Spleen (tissue), 11 donors: ENCODE measurements around the gene RAB3IL1. TPM values are rescaled to one million over a fixed set of nuclear protein-coding genes. Genes with fewer than 3 reads are reported as not detected.

ENCODE experiments used
- DNase-seq: peaks from one replicate; pipeline ENCODE4 v3.0.0-alpha.2; 2020
- H3K27ac ChIP-seq, 8 donors: fragments of 200-600 bp; sonication (generic) in 7 of 8; 1 replicate in 4 of 8; 2 replicates in 4 of 8; pipeline versions ENCODE4 v1.5.0 to v1.8.0; 2016 to 2021; ENCODE audit warnings: inconsistent platforms in 4 of 8, mild to moderate bottlenecking in 4 of 8, moderate library complexity in 1 of 8
- H3K27me3 ChIP-seq, 7 donors: fragments of 200-600 bp; sonication (generic) in 6 of 7; replicated peaks in 1 of 7; 1 replicate in 4 of 7; 2 replicates in 3 of 7; pipeline versions ENCODE4 v1.5.0 to v1.8.0; 2016 to 2021; ENCODE audit warnings: inconsistent platforms in 3 of 7, mild to moderate bottlenecking in 1 of 7
- H3K36me3 ChIP-seq, 6 donors: fragments of 200-600 bp; sonication (generic) in 5 of 6; 1 replicate in 4 of 6; 2 replicates in 2 of 6; pipeline versions ENCODE4 v1.5.0 to v1.8.0; 2016 to 2021; ENCODE audit warnings: inconsistent platforms in 2 of 6
- H3K4me1 ChIP-seq, 6 donors: fragments of 200-600 bp; sonication (generic) in 5 of 6; 1 replicate in 3 of 6; 2 replicates in 3 of 6; pipeline versions ENCODE4 v1.5.0 to v1.8.0; 2016 to 2021; ENCODE audit warnings: inconsistent platforms in 3 of 6
- H3K4me3 ChIP-seq, 8 donors: fragments of 200-600 bp; sonication (generic) in 7 of 8; 1 replicate in 4 of 8; 2 replicates in 4 of 8; pipeline versions ENCODE4 v1.5.0 to v1.8.0; 2016 to 2021; ENCODE audit warnings: inconsistent platforms in 4 of 8, mild to moderate bottlenecking in 4 of 8, moderate library complexity in 2 of 8
- H3K9me3 ChIP-seq, 8 donors: fragments of 200-600 bp; sonication (generic) in 7 of 8; 1 replicate in 4 of 8; 2 replicates in 4 of 8; pipeline versions ENCODE4 v1.5.0 to v1.8.0; 2016 to 2021; ENCODE audit warnings: inconsistent platforms in 4 of 8
- POLR2A ChIP-seq, 3 donors: fragments of 450-650 bp; IDR thresholded peaks; one replicate each; pipeline ENCODE4 v1.5.1; 2017; ENCODE audit warnings: antibody characterized with exemption in 3 of 3, mild to moderate bottlenecking in 1 of 3
- POLR2AphosphoS5 ChIP-seq, 3 donors: sonication (generic); formaldehyde crosslinking; IDR thresholded peaks; one replicate each; pipeline ENCODE4 v1.5.1; 2017; ENCODE audit warnings: antibody characterized with exemption in 3 of 3
- WGBS, 5 donors: extraction: QIAGEN DNeasy Blood & Tissue Kit in 3 of 5; methylation state at CpG; one replicate each; pipeline versions ENCODE4 v1.1.5 to v1.1.7; 2013 to 2018; 5-methylcytosine and 5-hydroxymethylcytosine counted together
- intact Hi-C: fragments of 100-400 bp; cut with DNase I; formaldehyde crosslinking; loops from one replicate; pipeline ENCODE4 v1.15.0; 2023; ENCODE audit warnings: low total_unique reads
- polyA plus RNA-seq, 3 donors: library from polyadenylated mRNA; stranded (reverse); fragments of 200-250 nt; gene quantifications; one replicate each; pipeline ENCODE4 v1.2.1, GENCODE V29; 2013
- total RNA-seq, 7 donors: library from RNA; depleted of rRNA in 3 of 7; stranded (reverse); fragments of >200 nt in 3 of 7; fragmentation: NEBNext Ultra II Directional in 4 of 7; extraction: Animal tissue kit (Norgen Biotek cat#: 25700) in 4 of 7; gene quantifications; one replicate each; pipeline versions ENCODE4 v1.1.0 to v1.2.1, GENCODE V29; 2016 to 2021
- TF ChIP-seq, protein P1 (sequence below), 11 experiments: fragments of 200-600 bp in 7 of 11; fragments of 450-650 bp in 4 of 11; sonication (generic) in 4 of 11; IDR thresholded peaks in 8 of 11; conservative IDR thresholded peaks in 3 of 11; 1 replicate in 7 of 11; 2 replicates in 4 of 11; pipeline versions ENCODE4 v1.4.0 to v1.8.0; 2016 to 2021; ENCODE audit warnings: antibody characterized with exemption in 11 of 11, inconsistent platforms in 4 of 11, mild to moderate bottlenecking in 1 of 11
- donor health status: healthy with polysubstance abuse.
- donor health status: DM: no; HTN: no; CAD: no; lungs with moderate emphysema.
- donor health status: DM: no; HTN: no; CAD: no.
- donor health status: Bipolar disorder and iron deficiency.
- donor health status: healthy.
- donor health status: DM: no; HTN: no; CAD: no.
- donor health status: DM: yes; HTN: yes; CAD: no.

The RAB3IL1 gene
- total and polyA plus RNA-seq, 10 donors = 6.5 to 57.1 (median 34.6) TPM

DNA sequence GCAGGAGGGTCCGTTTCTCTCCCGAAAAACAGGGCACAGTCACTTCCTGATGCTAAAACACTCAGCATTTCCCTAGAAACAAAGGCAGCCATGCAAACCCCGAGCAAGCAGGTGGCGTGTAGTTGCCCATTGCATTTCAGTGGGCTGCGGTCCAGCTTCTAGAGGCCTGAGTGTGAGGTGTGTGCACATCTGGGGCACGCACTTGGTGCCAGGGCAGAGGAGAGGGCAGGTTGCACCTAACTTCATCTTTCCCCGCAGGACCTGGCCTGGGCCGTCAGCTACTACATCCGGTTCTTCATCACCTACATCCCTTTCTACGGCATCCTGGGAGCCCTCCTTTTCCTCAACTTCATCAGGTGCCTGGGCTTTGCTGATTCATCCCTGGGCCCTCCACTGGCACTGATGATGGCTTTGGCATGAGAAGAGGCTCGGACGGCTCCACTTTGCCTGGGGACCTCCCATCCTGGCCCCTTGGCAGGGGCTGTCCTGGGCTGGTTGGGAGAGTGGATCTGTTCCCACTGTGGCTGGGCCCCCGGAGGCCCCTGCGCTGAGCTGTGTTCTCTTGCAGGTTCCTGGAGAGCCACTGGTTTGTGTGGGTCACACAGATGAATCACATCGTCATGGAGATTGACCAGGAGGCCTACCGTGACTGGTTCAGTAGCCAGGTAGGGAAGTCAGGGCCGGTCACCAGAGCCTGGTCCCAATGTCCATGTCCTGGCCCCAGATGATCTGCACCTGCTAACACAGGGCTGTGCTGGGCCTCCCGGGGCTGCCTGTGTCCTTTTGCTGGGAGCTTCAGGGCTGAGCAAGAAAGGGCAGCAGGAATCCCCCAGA is 54.4 kb downstream of the RAB3IL1 start:
- WGBS, 5 donors = 89 to 97% (median 93%) methylated on average over 13 to 18 of the region's 18 CpGs
- Histone ChIP-seq H3K4me1 (peaks cover 0 to 15% (median 0%) of the 10 kb centered on the region in 6 donors), H3K36me3 (peaks cover 0 to 44% (median 0%) of the 10 kb centered on the region in 6 donors), H3K9me3 (no peaks in the 10 kb centered on the region), H3K4me3 (no peak overlapping the region), H3K27me3 (no peaks in the 10 kb centered on the region), H3K27ac (no peak overlapping the region)
- no peak for TF ChIP-seq POLR2AphosphoS5 (IDR thresholded peaks at IDR 0.05)
- TF ChIP-seq, protein P1, sequence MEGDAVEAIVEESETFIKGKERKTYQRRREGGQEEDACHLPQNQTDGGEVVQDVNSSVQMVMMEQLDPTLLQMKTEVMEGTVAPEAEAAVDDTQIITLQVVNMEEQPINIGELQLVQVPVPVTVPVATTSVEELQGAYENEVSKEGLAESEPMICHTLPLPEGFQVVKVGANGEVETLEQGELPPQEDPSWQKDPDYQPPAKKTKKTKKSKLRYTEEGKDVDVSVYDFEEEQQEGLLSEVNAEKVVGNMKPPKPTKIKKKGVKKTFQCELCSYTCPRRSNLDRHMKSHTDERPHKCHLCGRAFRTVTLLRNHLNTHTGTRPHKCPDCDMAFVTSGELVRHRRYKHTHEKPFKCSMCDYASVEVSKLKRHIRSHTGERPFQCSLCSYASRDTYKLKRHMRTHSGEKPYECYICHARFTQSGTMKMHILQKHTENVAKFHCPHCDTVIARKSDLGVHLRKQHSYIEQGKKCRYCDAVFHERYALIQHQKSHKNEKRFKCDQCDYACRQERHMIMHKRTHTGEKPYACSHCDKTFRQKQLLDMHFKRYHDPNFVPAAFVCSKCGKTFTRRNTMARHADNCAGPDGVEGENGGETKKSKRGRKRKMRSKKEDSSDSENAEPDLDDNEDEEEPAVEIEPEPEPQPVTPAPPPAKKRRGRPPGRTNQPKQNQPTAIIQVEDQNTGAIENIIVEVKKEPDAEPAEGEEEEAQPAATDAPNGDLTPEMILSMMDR (IDR thresholded peaks at IDR 0.05 in 8 of 11, conservative IDR thresholded peaks at IDR 0.05 in 3 of 11) = no peak
- TF ChIP-seq POLR2A (IDR thresholded peaks at IDR 0.05) = no peak
- no peak for DNase-seq
- intact Hi-C loops = no loop called here

DNA sequence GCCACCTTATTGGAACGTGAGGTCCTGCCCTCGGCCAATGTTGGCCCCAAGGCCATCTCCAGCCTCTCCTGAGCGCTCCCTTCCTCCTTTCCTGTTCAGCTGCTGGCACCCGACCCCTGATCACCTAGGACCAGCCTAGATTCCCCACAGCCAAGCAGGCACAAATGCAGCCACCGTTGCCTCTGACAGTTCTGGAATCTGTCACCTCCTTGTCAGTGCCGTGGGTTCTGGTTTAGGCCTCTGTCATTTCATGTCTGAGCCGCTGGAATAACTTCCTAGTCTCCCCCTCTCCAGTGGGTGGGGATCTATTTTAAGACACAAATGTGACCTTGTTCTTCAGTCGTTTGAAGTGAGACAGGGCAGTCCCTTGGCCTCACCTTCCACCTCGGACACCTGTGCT is 55.7 kb downstream of the RAB3IL1 start:
- 52 to 73% (median 65%) methylated on average over 9 of the region's 9 CpGs for WGBS, 5 donors
- peaks cover 0 to 15% (median 0%) of the 10 kb centered on the region in 6 donors for H3K4me1 ChIP-seq
- no peak overlapping the region for H3K4me3 ChIP-seq
- peaks cover 0 to 55% (median 0%) of the 10 kb centered on the region in 6 donors for H3K36me3 ChIP-seq
- no peaks in the 10 kb centered on the region for H3K9me3 ChIP-seq
- no peaks in the 10 kb centered on the region for H3K27me3 ChIP-seq
- TF ChIP-seq POLR2AphosphoS5 (IDR thresholded peaks at IDR 0.05) = no peak
- no peak for TF ChIP-seq POLR2A (IDR thresholded peaks at IDR 0.05)
- TF ChIP-seq, protein P1 (IDR thresholded peaks at IDR 0.05 in 8 of 11, conservative IDR thresholded peaks at IDR 0.05 in 3 of 11) = no peak
- intact Hi-C loops = no loop called here
- H3K27ac ChIP-seq = no peak overlapping the region
- DNase-seq = no peak

DNA sequence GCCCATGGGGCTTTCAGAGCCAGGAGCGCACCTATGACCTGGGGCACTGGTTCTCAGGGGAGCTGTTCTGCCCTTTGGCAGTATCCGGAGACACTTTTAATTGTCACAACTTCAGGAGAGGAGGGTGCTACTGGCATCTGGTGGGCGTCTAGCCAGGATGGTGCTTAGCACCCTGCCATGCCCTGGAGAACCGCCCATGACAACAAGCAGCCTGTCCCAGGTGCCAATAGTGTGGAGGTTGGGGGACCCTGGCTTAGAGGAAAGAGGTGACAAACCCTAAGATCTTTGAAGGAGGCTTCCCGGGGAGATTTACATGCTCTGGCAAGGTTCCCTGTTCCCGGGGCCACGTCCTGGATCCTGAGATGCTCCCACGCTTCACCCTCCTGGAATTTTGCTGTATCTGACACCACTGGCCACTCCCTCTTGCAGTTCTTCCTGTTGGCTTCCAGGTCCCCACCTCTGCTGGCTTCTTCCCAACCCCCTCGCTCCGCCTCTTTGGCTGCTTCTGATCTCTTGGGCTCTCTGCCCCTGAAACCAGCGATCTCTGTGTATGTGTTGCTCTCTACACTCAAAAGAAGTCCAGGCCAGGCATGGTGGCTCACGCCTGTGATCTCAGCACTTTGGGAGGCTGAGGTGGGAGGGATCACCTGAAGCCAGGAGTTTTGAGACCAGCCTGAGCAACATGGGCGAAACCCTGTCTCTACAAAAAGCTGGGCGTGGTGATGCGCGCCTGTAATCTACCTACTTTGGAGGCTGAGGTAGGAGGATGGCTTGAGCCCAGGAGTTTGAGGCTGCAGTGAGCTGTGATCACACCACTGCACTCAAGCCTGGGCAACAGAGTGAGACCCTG is 57.1 kb downstream of the RAB3IL1 start:
- TF ChIP-seq POLR2A (IDR thresholded peaks at IDR 0.05) (no peak), POLR2AphosphoS5 (IDR thresholded peaks at IDR 0.05) (no peak)
- TF ChIP-seq, protein P1 (IDR thresholded peaks at IDR 0.05 in 8 of 11, conservative IDR thresholded peaks at IDR 0.05 in 3 of 11) = no peak
- H3K4me1 ChIP-seq = peaks cover 0 to 15% (median 0%) of the 10 kb centered on the region in 6 donors
- no peak for DNase-seq
- H3K9me3 ChIP-seq = no peaks in the 10 kb centered on the region
- H3K27me3 ChIP-seq = no peaks in the 10 kb centered on the region
- 75 to 92% (median 88%) methylated on average over 13 to 16 of the region's 16 CpGs for WGBS, 5 donors
- H3K36me3 ChIP-seq = peaks cover 0 to 52% (median 0%) of the 10 kb centered on the region in 6 donors
- intact Hi-C loops = no loop called here
- no peak overlapping the region for H3K4me3 ChIP-seq
- H3K27ac ChIP-seq = no peak overlapping the region
